MCF 10A (cell line): ENCODE results near the gene ERRFI1. TPM values are rescaled to one million over a fixed set of nuclear protein-coding genes. Genes with fewer than 3 reads are reported as not detected.

ENCODE experiments used
- Bru-seq: library from RNA; stranded (reverse); fragments of 400-500 nt; gene quantifications from one replicate; lab custom pipeline; 2021; lab: Mats Ljungman, UMichigan
- BruChase-seq, 2 experiments: library from RNA; stranded (reverse); fragments of 400-500 nt; gene quantifications; one replicate each; lab custom pipeline; 2021; lab: Mats Ljungman, UMichigan
- BruUV-seq: library from RNA; stranded (reverse); fragments of 400-500 nt; replicated peaks from 2 replicates; lab custom pipeline; 2021; lab: Mats Ljungman, UMichigan
- CTCF ChIA-PET: fragments of 300-600 bp; sonication (Branson Sonifier 250); formaldehyde crosslinking; extraction: SDS; loops from one replicate; lab custom pipeline; 2021; ENCODE audit warnings: antibody characterized with exemption, inconsistent platforms; lab: Yijun Ruan, JAX
- POLR2A ChIA-PET: fragments of 300-600, 350-650 bp; sonication (Branson Sonifier 250); formaldehyde crosslinking; extraction: SDS; loops from one replicate; lab custom pipeline; 2020; ENCODE audit warnings: antibody characterized with exemption, inconsistent platforms; lab: Yijun Ruan, JAX
- DNase-seq: peaks from one replicate; pipeline ENCODE4 v3.0.0-alpha.2; 2018; ENCODE audit not compliant: unreplicated experiment
- H3K27ac Mint-ChIP-seq: one replicate; pipeline ENCODE4 v1.8.0; 2022; ENCODE audit warnings: mild to moderate bottlenecking, low read depth, mixed read lengths; ENCODE audit not compliant: unreplicated experiment
- H3K27me3 Mint-ChIP-seq: one replicate; pipeline ENCODE4 v1.8.0; 2022; ENCODE audit warnings: mixed read lengths; ENCODE audit not compliant: insufficient read depth, unreplicated experiment
- H3K36me3 Mint-ChIP-seq: one replicate; pipeline ENCODE4 v1.8.0; 2022; ENCODE audit warnings: mild to moderate bottlenecking, moderate library complexity, mixed read lengths; ENCODE audit not compliant: insufficient read depth, unreplicated experiment
- H3K4me1 Mint-ChIP-seq: one replicate; pipeline ENCODE4 v1.8.0; 2022; ENCODE audit warnings: mixed read lengths; ENCODE audit not compliant: insufficient read depth, unreplicated experiment
- H3K4me3 Mint-ChIP-seq: one replicate; pipeline ENCODE4 v1.8.0; 2022; ENCODE audit warnings: mild to moderate bottlenecking, moderate library complexity, mixed read lengths; ENCODE audit not compliant: unreplicated experiment
- H3K9me3 Mint-ChIP-seq: one replicate; pipeline ENCODE4 v1.8.0; 2022; ENCODE audit warnings: mixed read lengths; ENCODE audit not compliant: unreplicated experiment
- CTCF ChIP-seq: fragments of 200-600 bp; IDR thresholded peaks from one replicate; pipeline ENCODE4 v1.8.0; 2022; ENCODE audit warnings: antibody characterized with exemption, mild to moderate bottlenecking; ENCODE audit not compliant: unreplicated experiment
- intact Hi-C: fragments of 100-400 bp; cut with micrococcal nuclease; formaldehyde crosslinking; loops from 2 replicates; pipeline ENCODE4 v1.14.1; 2022
- long read RNA-seq: library from polyadenylated mRNA; stranded (forward); transcript quantifications from one replicate; pipeline ENCODE4 v2.0.0, GENCODE V29; 2022
- total RNA-seq: library from RNA; stranded (reverse); gene quantifications from 2 replicates; pipeline ENCODE4 v1.2.3, GENCODE V29; 2022

ERRFI1 gene
- total RNA-seq (86.4 and 111 TPM in 2 replicates), Bru-seq, nascent RNA (percentile 99 among the genes with signal in this experiment), BruChase-seq, experiment 1, labeled RNA remaining after a 6-hour chase (percentile 91 among the genes with signal in this experiment), BruChase-seq, experiment 2, labeled RNA remaining after a 2-hour chase (percentile 98 among the genes with signal in this experiment)
- long read RNA-seq, transcript ERRFI1-205 (4 exons, 787 nt): minor isoform, 12 of 198 reads
- long read RNA-seq, transcript ERRFI1-201 (4 exons, 3,104 nt): major isoform, 135 of 198 reads
- long read RNA-seq, partial matches to known transcripts: 10 of 198 reads
- long read RNA-seq, other reads (novel, unspliced or antisense): 40 of 198 reads

GRCh38 chr1:8026153-8026975 lies at the start of gene ERRFI1:
Gene ERRFI1, minus strand, starts transcription at chr1:8026309. Its CDS starts 10,690 bp downstream, at chr1:8015619.
- CTCF ChIA-PET: interaction anchor here (0.7 to 1.9 kb wide), 4 partner anchors 13 to 288 kb away, joined by 3 to 11 read pairs (median 5); no protein-coding TSS in a partner anchor
- Mint-ChIP-seq H3K4me1 (peaks cover 39% of the 10 kb centered on the region), H3K27ac (peak within 1 kb of the TSS; percentile 93), H3K36me3 (peaks cover 51% of the 10 kb centered on the region), H3K27me3 (no peaks in the 10 kb centered on the region), H3K4me3 (peak within 1 kb of the TSS; percentile 88), H3K9me3 (no peaks in the 10 kb centered on the region)
- no peak for TF ChIP-seq CTCF
- no TSS peak for BruUV-seq
- POLR2A ChIA-PET: interaction anchor here (0.5 to 7.5 kb wide), 11 partner anchors 12 to 288 kb away, joined by 3 to 256 read pairs (median 4); no protein-coding TSS in a partner anchor
- peak; percentile 93 for DNase-seq
- intact Hi-C loops: loop anchor here (1.0 to 5.0 kb wide), 2 partner anchors 44 to 71 kb away; no protein-coding TSS in a partner anchor

GRCh38 chr1:8075511-8076051 lies 49.5 kb upstream of the ERRFI1 start:
- BruUV-seq: no TSS peak
- intact Hi-C loops: no loop called here
- no peaks in the 10 kb centered on the region for H3K27me3 Mint-ChIP-seq
- peak overlapping the region; percentile 89 for H3K27ac Mint-ChIP-seq
- H3K4me3 Mint-ChIP-seq: no peak overlapping the region
- CTCF ChIA-PET: interaction anchor here (0.5 to 1.0 kb wide), 6 partner anchors 36 to 746 kb away, joined by 3 to 4 read pairs (median 3); no protein-coding TSS in a partner anchor
- peaks cover 61% of the 10 kb centered on the region for H3K4me1 Mint-ChIP-seq
- H3K36me3 Mint-ChIP-seq: no peaks in the 10 kb centered on the region
- POLR2A ChIA-PET: interaction anchor here (0.8 to 7.4 kb wide), 21 partner anchors 14 to 239 kb away, joined by 3 to 114 read pairs (median 6); no protein-coding TSS in a partner anchor
- H3K9me3 Mint-ChIP-seq: peaks cover 3% of the 10 kb centered on the region
- peak; percentile 45 for DNase-seq
- no peak for TF ChIP-seq CTCF

- no peaks in the 10 kb centered on the region for H3K36me3 Mint-ChIP-seq
- TF ChIP-seq CTCF: no peak
- POLR2A ChIA-PET: interaction anchor here (0.6 to 7.4 kb wide), 19 partner anchors 10 to 1023 kb away, joined by 3 to 114 read pairs (median 4); no protein-coding TSS in a partner anchor
- H3K9me3 Mint-ChIP-seq: no peaks in the 10 kb centered on the region
- CTCF ChIA-PET: interaction anchor here (0.6 to 2.0 kb wide), 6 partner anchors 17 to 655 kb away, joined by 3 to 7 read pairs (median 4); no protein-coding TSS in a partner anchor
- BruUV-seq: no TSS peak
- H3K4me1 Mint-ChIP-seq: peaks cover 55% of the 10 kb centered on the region
- no peak for DNase-seq
- no peak overlapping the region for H3K4me3 Mint-ChIP-seq
- intact Hi-C loops: no loop called here
- no peaks in the 10 kb centered on the region for H3K27me3 Mint-ChIP-seq
- H3K27ac Mint-ChIP-seq: peak overlapping the region; percentile 97
Observed at GRCh38 chr1:8073112-8073855, 47.2 kb upstream of the ERRFI1 start.
